DND-41 (cell line): Measurements from ENCODE around the gene CAMKMT.

Experiments used
- EZH2 ChIP-seq: IDR thresholded peaks from 3 replicates; pipeline ENCODE4 v1.6.1; 2012; ENCODE audit warnings: borderline replicate concordance, low read depth, mild to moderate bottlenecking, moderate library complexity, low read length, inconsistent platforms; ENCODE audit not compliant: severe bottlenecking
- TF ChIP-seq, protein P1 (sequence below): IDR thresholded peaks from 2 replicates; pipeline ENCODE4 v1.5.1; 2012; ENCODE audit warnings: borderline replicate concordance, low read length, moderate library complexity, mild to moderate bottlenecking; ENCODE audit not compliant: poor library complexity, severe bottlenecking; ENCODE audit errors: extremely low read depth

DNA sequence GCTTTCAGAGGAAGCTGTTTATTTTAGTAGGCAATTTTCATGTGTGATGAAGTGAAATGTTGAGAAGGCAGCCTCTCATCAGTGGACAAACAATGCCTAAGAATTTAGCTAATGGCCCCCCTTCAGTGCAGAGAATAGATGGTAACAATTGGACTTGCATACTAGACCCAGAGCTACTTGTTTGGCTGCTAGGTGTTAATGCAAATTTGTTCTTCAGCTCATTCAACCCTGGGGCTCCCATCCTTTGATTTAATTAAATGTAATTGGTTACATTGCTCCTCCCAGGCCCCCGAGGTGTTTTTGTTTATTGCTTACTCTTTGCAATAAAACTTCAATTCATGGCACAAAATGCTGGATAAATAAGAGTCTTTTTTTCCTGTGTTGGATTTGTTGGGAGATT lies 68.6 kb downstream of the CAMKMT start:
- TF ChIP-seq, protein P1, sequence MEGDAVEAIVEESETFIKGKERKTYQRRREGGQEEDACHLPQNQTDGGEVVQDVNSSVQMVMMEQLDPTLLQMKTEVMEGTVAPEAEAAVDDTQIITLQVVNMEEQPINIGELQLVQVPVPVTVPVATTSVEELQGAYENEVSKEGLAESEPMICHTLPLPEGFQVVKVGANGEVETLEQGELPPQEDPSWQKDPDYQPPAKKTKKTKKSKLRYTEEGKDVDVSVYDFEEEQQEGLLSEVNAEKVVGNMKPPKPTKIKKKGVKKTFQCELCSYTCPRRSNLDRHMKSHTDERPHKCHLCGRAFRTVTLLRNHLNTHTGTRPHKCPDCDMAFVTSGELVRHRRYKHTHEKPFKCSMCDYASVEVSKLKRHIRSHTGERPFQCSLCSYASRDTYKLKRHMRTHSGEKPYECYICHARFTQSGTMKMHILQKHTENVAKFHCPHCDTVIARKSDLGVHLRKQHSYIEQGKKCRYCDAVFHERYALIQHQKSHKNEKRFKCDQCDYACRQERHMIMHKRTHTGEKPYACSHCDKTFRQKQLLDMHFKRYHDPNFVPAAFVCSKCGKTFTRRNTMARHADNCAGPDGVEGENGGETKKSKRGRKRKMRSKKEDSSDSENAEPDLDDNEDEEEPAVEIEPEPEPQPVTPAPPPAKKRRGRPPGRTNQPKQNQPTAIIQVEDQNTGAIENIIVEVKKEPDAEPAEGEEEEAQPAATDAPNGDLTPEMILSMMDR = no peak
- TF ChIP-seq EZH2 = no peak
